ELF-1 (cell line): ENCODE data around the gene EXOC6.
A peak's percentile ranks its signal among the peaks of the same experiment; 100 is the strongest.
"Not testable (repeated sequence)": the region's sequence is repeated elsewhere in the genome, so short reads cannot be mapped to it uniquely, and the experiment has no call there.

Experiments
- DNase-seq: peaks from one replicate; pipeline ENCODE4 v3.0.0-alpha.2; 2016; ENCODE audit warnings: low read depth, low spot score

EXOC6 gene

GRCh38 chr10:93079663-93080349 lies 231.5 kb downstream of the EXOC6 start:
- DNase-seq: no peak

GRCh38 chr10:93080350-93081046 lies 232.2 kb downstream of the EXOC6 start:
- DNase-seq: peak; percentile 75

- DNase-seq: no peak
Measured at GRCh38 chr10:93081318-93081717, 233.0 kb downstream of the EXOC6 start.

- DNase-seq: no peak
Measured at GRCh38 chr10:93081834-93082233, 233.5 kb downstream of the EXOC6 start.

- DNase-seq: no peak
Measured at GRCh38 chr10:93083743-93084539, 235.6 kb downstream of the EXOC6 start.

- DNase-seq: no peak
Measured at GRCh38 chr10:93085272-93085859, 237.0 kb downstream of the EXOC6 start.

GRCh38 chr10:93086289-93086688 lies 238.0 kb downstream of the EXOC6 start:
- no peak for DNase-seq

GRCh38 chr10:93087846-93088245 lies 239.5 kb downstream of the EXOC6 start:
- DNase-seq: no peak

- no peak for DNase-seq
Measured at GRCh38 chr10:93088466-93088865, 240.1 kb downstream of the EXOC6 start.

GRCh38 chr10:93090619-93091018 lies 242.3 kb downstream of the EXOC6 start:
- no peak for DNase-seq

GRCh38 chr10:93091960-93092359 lies 243.6 kb downstream of the EXOC6 start:
- no peak for DNase-seq

GRCh38 chr10:93095225-93095624 lies 246.9 kb downstream of the EXOC6 start:
- peak; percentile 25 for DNase-seq

GRCh38 chr10:93096901-93097300 lies 248.6 kb downstream of the EXOC6 start:
- DNase-seq: no peak

- no peak for DNase-seq
Measured at GRCh38 chr10:93097386-93097785, 249.1 kb downstream of the EXOC6 start.

- no peak for DNase-seq
Measured at GRCh38 chr10:93098816-93099215, 250.5 kb downstream of the EXOC6 start.

- DNase-seq: no peak
Measured at GRCh38 chr10:93099670-93100069, 251.3 kb downstream of the EXOC6 start.

- DNase-seq: not testable (repeated sequence)
Measured at GRCh38 chr10:93101148-93101547, 252.8 kb downstream of the EXOC6 start.

- no peak for DNase-seq
Measured at GRCh38 chr10:93103953-93104352, 255.6 kb downstream of the EXOC6 start.

GRCh38 chr10:93106631-93107072 lies 258.3 kb downstream of the EXOC6 start:
- DNase-seq: no peak
